WTC11 (cell line): ENCODE data around the gene B3GNT9. TPM values are rescaled to one million over a fixed set of nuclear protein-coding genes. Genes with fewer than 3 reads are reported as not detected.
A peak's percentile ranks its signal among the peaks of the same experiment; 100 is the strongest.

ENCODE experiments used
- ATAC-seq: fragments of 200-7000 bp; cut with Tn5 transposase; 2 replicates; pipeline ENCODE4 v1.10.0; 2021; ENCODE audit warnings: mild to moderate bottlenecking, moderate library complexity
- CTCF ChIA-PET: fragments of 300-600 bp; sonication (Branson Sonifier 250); formaldehyde crosslinking; loops from one replicate; lab custom pipeline; 2021; ENCODE audit warnings: antibody characterized with exemption; lab: Charles Lee
- POLR2A ChIA-PET: fragments of 350-600 bp; sonication (Branson Sonifier 250); formaldehyde crosslinking; loops from one replicate; lab custom pipeline; 2021; ENCODE audit warnings: antibody characterized with exemption; lab: Charles Lee
- DNase-seq: peaks from one replicate; pipeline ENCODE4 v3.0.0; 2021; ENCODE audit warnings: low spot score
- H3K27ac Mint-ChIP-seq: 2 replicates; pipeline ENCODE4 v1.8.0; 2021; ENCODE audit warnings: mixed read lengths
- H3K27me3 Mint-ChIP-seq: 2 replicates; pipeline ENCODE4 v1.8.0; 2021; ENCODE audit warnings: low read depth, mild to moderate bottlenecking, moderate library complexity, mixed read lengths
- H3K36me3 Mint-ChIP-seq: 2 replicates; pipeline ENCODE4 v1.8.0; 2021; ENCODE audit warnings: mixed read lengths
- H3K4me1 Mint-ChIP-seq: 2 replicates; pipeline ENCODE4 v1.8.0; 2022; ENCODE audit warnings: mixed read lengths
- H3K4me3 Mint-ChIP-seq: 2 replicates; pipeline ENCODE4 v1.8.0; 2021; ENCODE audit warnings: mild to moderate bottlenecking, moderate library complexity, mixed read lengths
- H3K9me3 Mint-ChIP-seq: 2 replicates; pipeline ENCODE4 v1.8.0; 2021; ENCODE audit warnings: mixed read lengths
- AFF4 ChIP-seq: sonication (generic); formaldehyde crosslinking; IDR thresholded peaks from 2 replicates; pipeline ENCODE4 v1.8.1; 2023; ENCODE audit warnings: mild to moderate bottlenecking, missing genetic modification reagents, borderline replicate concordance
- ATF1 ChIP-seq: sonication (generic); formaldehyde crosslinking; IDR thresholded peaks from 2 replicates; pipeline ENCODE4 v1.8.1; 2023; ENCODE audit warnings: mild to moderate bottlenecking, moderate library complexity, missing genetic modification reagents
- ATF2 ChIP-seq: sonication (generic); formaldehyde crosslinking; IDR thresholded peaks from 2 replicates; pipeline ENCODE4 v1.8.1; 2022; ENCODE audit warnings: low read depth, missing genetic modification reagents, borderline replicate concordance
- EMX1 ChIP-seq: fragments of 250-450 bp; sonication (Bioruptor Pico); IDR thresholded peaks from 2 replicates; pipeline ENCODE4 v1.8.0; 2021; ENCODE audit warnings: mild to moderate bottlenecking
- ERG ChIP-seq: fragments of 250-450 bp; sonication (Bioruptor Pico); IDR thresholded peaks from 2 replicates; pipeline ENCODE4 v1.8.0; 2021; ENCODE audit warnings: mild to moderate bottlenecking
- ESRRA ChIP-seq: sonication (generic); formaldehyde crosslinking; IDR thresholded peaks from 2 replicates; pipeline ENCODE4 v1.8.1; 2022; ENCODE audit warnings: mild to moderate bottlenecking, missing genetic modification reagents, borderline replicate concordance
- GABPB1 ChIP-seq: sonication (generic); formaldehyde crosslinking; IDR thresholded peaks from 2 replicates; pipeline ENCODE4 v1.8.1; 2023; ENCODE audit warnings: mild to moderate bottlenecking, missing genetic modification reagents
- GTF2I ChIP-seq: fragments of 250-450 bp; sonication (Bioruptor Pico); conservative IDR thresholded peaks from 2 replicates; pipeline ENCODE4 v1.4.0; 2021; ENCODE audit warnings: mild to moderate bottlenecking
- HMGXB4 ChIP-seq: sonication (generic); formaldehyde crosslinking; IDR thresholded peaks from 2 replicates; pipeline ENCODE4 v1.8.1; 2023; ENCODE audit warnings: mild to moderate bottlenecking, moderate library complexity, missing genetic modification reagents
- IRF1 ChIP-seq: sonication (generic); formaldehyde crosslinking; IDR thresholded peaks from 2 replicates; pipeline ENCODE4 v1.8.0; 2023; ENCODE audit warnings: missing genetic modification reagents
- JAZF1 ChIP-seq: fragments of 250-450 bp; sonication (Bioruptor Pico); IDR thresholded peaks from 2 replicates; pipeline ENCODE4 v1.9.0; 2021; ENCODE audit warnings: moderate library complexity, mild to moderate bottlenecking, inconsistent platforms
- MXD4 ChIP-seq: fragments of 250-450 bp; sonication (Bioruptor Pico); IDR thresholded peaks from 2 replicates; pipeline ENCODE4 v1.8.0; 2021; ENCODE audit warnings: mild to moderate bottlenecking, moderate library complexity, borderline replicate concordance
- MYBL2 ChIP-seq: sonication (generic); formaldehyde crosslinking; IDR thresholded peaks from 2 replicates; pipeline ENCODE4 v1.8.1; 2023; ENCODE audit warnings: mild to moderate bottlenecking, moderate library complexity, missing genetic modification reagents
- PRRX2 ChIP-seq: fragments of 250-450 bp; sonication (Bioruptor Pico); IDR thresholded peaks from 2 replicates; pipeline ENCODE4 v1.8.0; 2021; ENCODE audit warnings: mild to moderate bottlenecking
- RELA ChIP-seq: sonication (generic); formaldehyde crosslinking; IDR thresholded peaks from 2 replicates; pipeline ENCODE4 v1.8.1; 2022; ENCODE audit warnings: missing genetic modification reagents, mild to moderate bottlenecking, borderline replicate concordance
- SMAD3 ChIP-seq: sonication (generic); formaldehyde crosslinking; IDR thresholded peaks from 2 replicates; pipeline ENCODE4 v1.8.0; 2022; ENCODE audit warnings: missing genetic modification reagents, mild to moderate bottlenecking, borderline replicate concordance
- SP1 ChIP-seq: sonication (generic); formaldehyde crosslinking; conservative IDR thresholded peaks from 2 replicates; pipeline ENCODE4 v1.8.1; 2022; ENCODE audit warnings: missing genetic modification reagents
- TP53 ChIP-seq: sonication (generic); formaldehyde crosslinking; IDR thresholded peaks from 2 replicates; pipeline ENCODE4 v1.8.1; 2023; ENCODE audit warnings: mild to moderate bottlenecking, missing genetic modification reagents
- USF1 ChIP-seq: sonication (generic); formaldehyde crosslinking; IDR thresholded peaks from 2 replicates; pipeline ENCODE4 v1.8.0; 2022; ENCODE audit warnings: mild to moderate bottlenecking, missing genetic modification reagents
- ZNF138 ChIP-seq: sonication (generic); formaldehyde crosslinking; conservative IDR thresholded peaks from 2 replicates; pipeline ENCODE4 v1.8.1; 2022; ENCODE audit warnings: mild to moderate bottlenecking, moderate library complexity, missing genetic modification reagents
- total RNA-seq: library from RNA; stranded (reverse); gene quantifications from 3 replicates; pipeline ENCODE4 v1.2.3, GENCODE V29; 2021
- TF ChIP-seq, protein P1 (sequence below): sonication (generic); formaldehyde crosslinking; IDR thresholded peaks from 2 replicates; pipeline ENCODE4 v1.8.0; 2022; ENCODE audit warnings: mild to moderate bottlenecking, missing genetic modification reagents
- TF ChIP-seq, protein P2 (sequence below): fragments of 250-450 bp; sonication (Bioruptor Pico); IDR thresholded peaks from 2 replicates; pipeline ENCODE4 v1.9.0; 2021; ENCODE audit warnings: moderate library complexity, mild to moderate bottlenecking, inconsistent platforms, borderline replicate concordance

Gene B3GNT9
- total RNA-seq, 1 experiment from 2014 or later: 6.4 TPM

GRCh38 chr16:67193536-67193935, 42.7 kb upstream of the B3GNT9 start:
- no peak for DNase-seq
- no peak for ATAC-seq
- no peaks in the 10 kb centered on the region for H3K27me3 Mint-ChIP-seq
- H3K4me1 Mint-ChIP-seq: peaks cover 28% of the 10 kb centered on the region
- TF ChIP-seq USF1 (CRISPR knock-in tag): no peak
- no peak for TF ChIP-seq SMAD3 (CRISPR knock-in tag)
- TF ChIP-seq GTF2I: no peak
- no peak for TF ChIP-seq JAZF1 (CRISPR knock-in tag)
- TF ChIP-seq ATF1 (CRISPR knock-in tag): no peak
- TF ChIP-seq GABPB1: no peak
- TF ChIP-seq ESRRA (CRISPR knock-in tag): no peak
- TF ChIP-seq MXD4: no peak
- no peak for TF ChIP-seq HMGXB4
- CTCF ChIA-PET: interaction anchor here (1.3 to 1.5 kb wide), 2 partner anchors 34 to 42 kb away, joined by 3 to 4 read pairs; partner anchors contain the start of genes B3GNT9 and TMEM208
- H3K9me3 Mint-ChIP-seq: no peaks in the 10 kb centered on the region
- POLR2A ChIA-PET: no interaction called here
- H3K27ac Mint-ChIP-seq: no peak overlapping the region
- peaks cover 36% of the 10 kb centered on the region for H3K36me3 Mint-ChIP-seq
- H3K4me3 Mint-ChIP-seq: peak overlapping the region; percentile 87

DNA sequence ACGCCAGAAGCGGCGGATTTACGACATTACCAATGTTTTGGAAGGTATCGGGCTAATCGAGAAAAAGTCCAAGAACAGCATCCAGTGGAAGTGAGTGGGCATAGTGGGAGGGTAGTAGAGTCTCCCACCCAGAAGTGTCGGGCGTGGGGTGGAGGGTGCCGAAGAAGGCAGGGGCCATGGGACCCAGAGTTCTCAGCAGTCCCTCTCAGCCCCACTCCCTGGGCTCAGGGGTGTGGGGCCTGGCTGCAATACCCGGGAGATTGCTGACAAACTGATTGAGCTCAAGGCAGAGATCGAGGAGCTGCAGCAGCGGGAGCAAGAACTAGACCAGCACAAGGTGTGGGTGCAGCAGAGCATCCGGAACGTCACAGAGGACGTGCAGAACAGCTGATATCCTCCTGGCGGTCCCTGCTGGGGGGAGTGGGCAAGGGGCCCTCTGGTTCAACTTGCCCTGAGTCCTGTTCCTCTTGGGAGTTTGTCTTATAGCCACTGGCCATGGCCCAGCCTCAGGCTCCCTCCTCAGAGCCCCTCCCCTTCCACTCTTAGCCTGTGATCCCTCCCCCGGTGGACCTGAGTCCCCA, 42.1 kb upstream of the B3GNT9 start:
- peak overlapping the region; percentile 63 for H3K27ac Mint-ChIP-seq
- ChIA-PET POLR2A (no interaction called here), CTCF (interaction anchor here (0.6 to 1.5 kb wide), 7 partner anchors 18 to 280 kb away, joined by 3 to 6 read pairs (median 3); partner anchors contain the start of genes B3GNT9, CES3 and TMEM208)
- TF ChIP-seq ERG (CRISPR knock-in tag) (no peak), ATF2 (CRISPR knock-in tag) (no peak), MXD4 (no peak), SP1 (no peak), ESRRA (CRISPR knock-in tag) (no peak), PRRX2 (CRISPR knock-in tag) (no peak), GTF2I (no peak), ZNF138 (no peak), IRF1 (CRISPR knock-in tag) (no peak), AFF4 (CRISPR knock-in tag) (no peak), EMX1 (CRISPR knock-in tag) (no peak), TP53 (CRISPR knock-in tag) (no peak), MYBL2 (no peak), RELA (CRISPR knock-in tag) (no peak)
- TF ChIP-seq, protein P1, sequence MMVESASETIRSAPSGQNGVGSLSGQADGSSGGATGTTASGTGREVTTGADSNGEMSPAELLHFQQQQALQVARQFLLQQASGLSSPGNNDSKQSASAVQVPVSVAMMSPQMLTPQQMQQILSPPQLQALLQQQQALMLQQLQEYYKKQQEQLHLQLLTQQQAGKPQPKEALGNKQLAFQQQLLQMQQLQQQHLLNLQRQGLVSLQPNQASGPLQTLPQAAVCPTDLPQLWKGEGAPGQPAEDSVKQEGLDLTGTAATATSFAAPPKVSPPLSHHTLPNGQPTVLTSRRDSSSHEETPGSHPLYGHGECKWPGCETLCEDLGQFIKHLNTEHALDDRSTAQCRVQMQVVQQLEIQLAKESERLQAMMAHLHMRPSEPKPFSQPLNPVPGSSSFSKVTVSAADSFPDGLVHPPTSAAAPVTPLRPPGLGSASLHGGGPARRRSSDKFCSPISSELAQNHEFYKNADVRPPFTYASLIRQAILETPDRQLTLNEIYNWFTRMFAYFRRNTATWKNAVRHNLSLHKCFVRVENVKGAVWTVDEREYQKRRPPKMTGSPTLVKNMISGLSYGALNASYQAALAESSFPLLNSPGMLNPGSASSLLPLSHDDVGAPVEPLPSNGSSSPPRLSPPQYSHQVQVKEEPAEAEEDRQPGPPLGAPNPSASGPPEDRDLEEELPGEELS (CRISPR knock-in tag): no peak
- TF ChIP-seq, protein P2, sequence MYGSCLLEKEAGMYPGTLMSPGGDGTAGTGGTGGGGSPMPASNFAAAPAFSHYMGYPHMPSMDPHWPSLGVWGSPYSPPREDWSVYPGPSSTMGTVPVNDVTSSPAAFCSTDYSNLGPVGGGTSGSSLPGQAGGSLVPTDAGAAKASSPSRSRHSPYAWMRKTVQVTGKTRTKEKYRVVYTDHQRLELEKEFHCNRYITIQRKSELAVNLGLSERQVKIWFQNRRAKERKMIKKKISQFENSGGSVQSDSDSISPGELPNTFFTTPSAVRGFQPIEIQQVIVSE (CRISPR knock-in tag): no peak

More for the DNA sequence above, 42.1 kb upstream of the B3GNT9 start:
- ATAC-seq: no peak
- no peak for DNase-seq
- Mint-ChIP-seq H3K9me3 (no peaks in the 10 kb centered on the region), H3K4me3 (peak overlapping the region; percentile 87), H3K4me1 (peaks cover 23% of the 10 kb centered on the region), H3K27me3 (no peaks in the 10 kb centered on the region), H3K36me3 (peaks cover 36% of the 10 kb centered on the region)
